Prostate gland (tissue), 2 donors: ENCODE data around the gene STAB1. TPM values are rescaled to one million over a fixed set of nuclear protein-coding genes. Genes with fewer than 3 reads are reported as not detected.
A peak's percentile ranks its signal among the peaks of the same experiment; 100 is the strongest.

Source experiments
- DNase-seq: peaks from one replicate; pipeline ENCODE4 v3.0.0-alpha.2; 2019; ENCODE audit warnings: low spot score
- H3K27ac ChIP-seq, 2 donors: fragments of 200-600 bp; sonication (generic); 2 replicates each; pipeline ENCODE4 v1.5.1; 2017 to 2019
- H3K27me3 ChIP-seq: fragments of 200-600 bp; sonication (generic); replicated peaks from 2 replicates; pipeline ENCODE4 v1.5.1; 2019; ENCODE audit not compliant: insufficient read depth
- H3K36me3 ChIP-seq, 2 donors: fragments of 200-600 bp; sonication (generic); 1 replicate in 1 of 2; 2 replicates in 1 of 2; pipeline versions ENCODE4 v1.5.1 to v1.8.1; 2017 to 2019
- H3K4me1 ChIP-seq: fragments of 200-600 bp; sonication (generic); replicated peaks from 2 replicates; pipeline ENCODE4 v1.5.1; 2019
- H3K4me3 ChIP-seq, 2 donors: fragments of 200-600 bp; sonication (generic); 2 replicates each; pipeline ENCODE4 v1.5.1; 2017 to 2019
- H3K9me3 ChIP-seq: fragments of 200-600 bp; sonication (generic); 2 replicates; pipeline ENCODE4 v1.5.1; 2017
- POLR2A ChIP-seq: fragments of 450-650 bp; IDR thresholded peaks from one replicate; pipeline ENCODE4 v1.6.1; 2016; ENCODE audit warnings: antibody characterized with exemption, mild to moderate bottlenecking
- POLR2AphosphoS5 ChIP-seq: sonication (generic); formaldehyde crosslinking; IDR thresholded peaks from one replicate; pipeline ENCODE4 v1.6.1; 2017; ENCODE audit warnings: antibody characterized with exemption
- WGBS: methylation state at CpG from one replicate; pipeline ENCODE4 v1.1.5; 2018; 5-methylcytosine and 5-hydroxymethylcytosine counted together
- intact Hi-C: fragments of 100-400 bp; cut with DNase I; formaldehyde crosslinking; loops from one replicate; pipeline ENCODE4 v1.14.2; 2022
- total RNA-seq, 2 donors: library from RNA; depleted of rRNA; stranded (reverse); fragments of >200 nt; gene quantifications; one replicate each; pipeline ENCODE4 v1.1.0, GENCODE V29; 2016
- TF ChIP-seq, protein P1 (sequence below), 4 experiments: fragments of 200-600 bp in 2 of 4; fragments of 450-650 bp in 2 of 4; sonication (generic) in 2 of 4; IDR thresholded peaks; 1 replicate in 3 of 4; 2 replicates in 1 of 4; pipeline ENCODE4 v1.5.1; 2016 to 2019; ENCODE audit warnings: antibody characterized with exemption in 4 of 4, mild to moderate bottlenecking in 2 of 4, moderate library complexity in 2 of 4

Gene STAB1
- total RNA-seq, 2 donors from 2014 or later, result 21.8 to 68.6 TPM

DNA sequence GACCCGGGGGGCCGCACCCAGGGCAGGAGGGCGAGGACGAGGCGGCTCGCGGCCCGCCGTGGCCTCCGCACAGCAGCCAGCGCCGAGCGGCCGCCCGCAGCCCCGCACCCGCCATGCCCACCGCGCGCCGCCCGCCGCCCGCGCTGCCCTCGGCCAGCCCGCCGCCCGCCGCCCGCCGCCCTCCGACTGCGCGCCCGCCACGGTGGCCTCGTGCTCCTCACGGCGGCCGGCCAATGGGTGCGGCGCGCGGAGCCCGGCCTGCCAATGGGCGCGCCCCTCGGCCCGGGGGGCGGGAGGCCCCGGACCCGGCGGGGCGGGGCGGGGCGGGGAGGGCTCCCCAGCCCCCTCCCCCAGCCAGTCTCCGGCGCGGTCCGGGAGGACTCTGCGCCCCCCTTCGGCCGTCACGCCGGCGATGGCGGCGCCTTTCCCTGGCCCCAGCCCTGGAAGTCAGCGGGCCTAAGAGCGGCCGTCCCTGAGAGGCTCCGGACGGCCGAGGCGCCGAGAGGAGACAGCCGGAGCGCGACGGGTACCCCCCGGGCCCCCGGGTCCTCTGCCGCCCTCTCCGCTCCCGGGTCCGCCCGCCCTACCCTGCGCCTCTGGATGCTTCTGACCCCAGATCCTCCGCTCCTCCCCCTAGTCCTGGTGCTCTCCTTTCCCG lies 38.6 kb downstream of the STAB1 start, which contains the start of gene NT5DC2:
Gene NT5DC2 (minus strand): TSS at position 235 of the 658 bp plus-strand sequence. CDS start 120 bp downstream, at position 115.
- peak; percentile 62 for DNase-seq
- TF ChIP-seq POLR2A, result peak; percentile 20
- TF ChIP-seq, protein P1, sequence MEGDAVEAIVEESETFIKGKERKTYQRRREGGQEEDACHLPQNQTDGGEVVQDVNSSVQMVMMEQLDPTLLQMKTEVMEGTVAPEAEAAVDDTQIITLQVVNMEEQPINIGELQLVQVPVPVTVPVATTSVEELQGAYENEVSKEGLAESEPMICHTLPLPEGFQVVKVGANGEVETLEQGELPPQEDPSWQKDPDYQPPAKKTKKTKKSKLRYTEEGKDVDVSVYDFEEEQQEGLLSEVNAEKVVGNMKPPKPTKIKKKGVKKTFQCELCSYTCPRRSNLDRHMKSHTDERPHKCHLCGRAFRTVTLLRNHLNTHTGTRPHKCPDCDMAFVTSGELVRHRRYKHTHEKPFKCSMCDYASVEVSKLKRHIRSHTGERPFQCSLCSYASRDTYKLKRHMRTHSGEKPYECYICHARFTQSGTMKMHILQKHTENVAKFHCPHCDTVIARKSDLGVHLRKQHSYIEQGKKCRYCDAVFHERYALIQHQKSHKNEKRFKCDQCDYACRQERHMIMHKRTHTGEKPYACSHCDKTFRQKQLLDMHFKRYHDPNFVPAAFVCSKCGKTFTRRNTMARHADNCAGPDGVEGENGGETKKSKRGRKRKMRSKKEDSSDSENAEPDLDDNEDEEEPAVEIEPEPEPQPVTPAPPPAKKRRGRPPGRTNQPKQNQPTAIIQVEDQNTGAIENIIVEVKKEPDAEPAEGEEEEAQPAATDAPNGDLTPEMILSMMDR (IDR thresholded peaks at IDR 0.05), result no peak
- no peak for TF ChIP-seq POLR2AphosphoS5
- peak within 1 kb of the TSS; percentile 80 to 84 for H3K27ac ChIP-seq
- H3K36me3 ChIP-seq, result no peaks in the 10 kb centered on the region
- H3K27me3 ChIP-seq, result no peaks in the 10 kb centered on the region
- H3K4me1 ChIP-seq, result peaks cover 16% of the 10 kb centered on the region
- WGBS, result 0% methylated on average over 24 of the region's 91 CpGs
- H3K9me3 ChIP-seq, result no peaks in the 10 kb centered on the region
- peak within 1 kb of the TSS; percentile 54 to 56 for H3K4me3 ChIP-seq
- intact Hi-C loops, result loop anchor here (2.0 to 10.0 kb wide), 3 partner anchors 51 to 151 kb away; partner anchors contain the start of genes GNL3 and PBRM1

DNA sequence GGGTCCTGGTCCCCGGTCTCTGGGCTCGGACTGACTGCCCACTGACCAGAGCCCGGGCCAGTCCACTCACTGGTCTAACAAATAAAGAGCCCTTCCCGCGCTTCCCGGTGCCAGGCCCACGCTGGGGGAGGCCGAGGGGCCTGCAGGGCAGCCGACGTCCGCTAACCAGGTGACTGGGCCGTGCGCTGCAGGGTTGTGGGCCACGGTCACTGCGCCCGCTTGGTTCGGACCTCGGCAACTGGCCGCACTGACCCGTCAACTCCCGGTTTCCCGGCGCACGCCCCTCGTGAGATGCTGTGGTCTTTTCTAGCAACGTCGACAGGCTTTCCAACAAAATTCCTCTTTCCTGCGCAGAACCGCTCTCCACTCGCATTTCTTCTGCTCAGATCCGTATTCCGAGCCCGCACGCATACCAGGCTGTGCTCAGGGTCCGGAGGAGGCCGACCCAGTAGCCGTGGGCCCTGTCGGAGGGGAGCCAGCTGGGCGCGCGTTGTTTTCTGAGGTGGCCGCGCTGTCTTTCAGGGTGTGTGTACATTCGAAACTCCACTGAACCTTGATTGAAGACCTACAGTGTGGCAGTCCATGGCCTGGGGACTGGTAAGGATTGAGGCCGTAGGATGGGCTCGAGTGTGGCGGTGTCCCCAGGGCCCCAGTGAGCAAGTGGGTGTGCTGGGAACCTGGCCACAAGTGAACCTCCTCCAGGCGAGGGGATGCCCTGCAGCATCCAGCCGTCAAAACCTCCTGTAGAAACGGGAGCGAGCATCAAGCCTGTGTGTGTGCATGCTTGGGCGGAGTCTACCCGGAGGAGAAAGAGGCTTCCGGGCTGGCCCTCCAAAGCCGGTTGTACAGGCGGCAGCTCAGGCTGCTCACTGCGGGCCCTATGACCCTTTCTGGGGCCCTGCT lies 39.4 kb downstream of the STAB1 start:
- TF ChIP-seq POLR2AphosphoS5 (no peak), POLR2A (no peak)
- TF ChIP-seq, protein P1 (IDR thresholded peaks at IDR 0.05), result no peak
- H3K27me3 ChIP-seq, result no peaks in the 10 kb centered on the region
- peaks cover 20% of the 10 kb centered on the region for H3K4me1 ChIP-seq
- DNase-seq, result no peak
- WGBS, result 23% methylated on average over 40 of the region's 57 CpGs
- H3K27ac ChIP-seq, result peak overlapping the region; percentile 80 to 84
- H3K4me3 ChIP-seq, result peak overlapping the region; percentile 46 to 51
- intact Hi-C loops, result loop anchor here (2.0 to 10.0 kb wide), 3 partner anchors 52 to 150 kb away; partner anchors contain the start of genes GNL3 and PBRM1
- H3K9me3 ChIP-seq, result no peaks in the 10 kb centered on the region
- no peaks in the 10 kb centered on the region for H3K36me3 ChIP-seq

DNA sequence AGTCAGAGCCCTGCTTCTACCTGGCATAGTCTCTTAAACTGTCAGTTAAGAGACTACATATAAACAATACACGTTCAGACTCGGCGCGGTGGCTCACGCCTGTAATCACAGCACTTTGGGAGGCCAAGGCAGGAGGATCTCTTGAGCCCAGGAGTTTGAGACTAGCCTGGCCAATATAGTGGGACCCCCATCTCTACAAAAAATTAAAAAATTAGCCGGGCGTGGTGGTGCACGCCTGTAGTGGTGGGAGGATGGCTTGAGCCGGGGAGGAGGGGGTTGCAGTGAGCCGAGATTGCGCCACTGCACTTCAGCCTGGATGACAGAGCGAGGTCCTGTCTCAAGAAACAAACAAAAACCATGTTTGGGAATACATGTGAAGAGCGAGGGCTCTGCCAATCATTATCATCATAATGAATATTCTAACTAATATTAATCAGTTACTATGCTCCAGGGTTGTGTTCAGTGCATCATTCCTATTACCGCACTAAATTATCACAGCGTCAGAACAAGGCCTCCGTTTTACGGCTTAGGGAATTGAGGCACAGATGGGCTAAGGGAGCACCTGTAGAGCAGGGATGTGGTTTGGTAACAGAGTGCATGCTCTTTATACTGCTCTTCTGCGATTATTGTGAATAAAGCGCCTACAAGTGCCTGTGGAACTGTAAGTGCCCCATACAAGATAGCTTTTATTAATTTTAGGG lies 40.4 kb downstream of the STAB1 start:
- Histone ChIP-seq H3K27me3 (no peaks in the 10 kb centered on the region), H3K27ac (peak overlapping the region in 1 of 2 donors; percentile 80), H3K36me3 (no peaks in the 10 kb centered on the region), H3K4me3 (no peak overlapping the region), H3K9me3 (no peaks in the 10 kb centered on the region), H3K4me1 (peaks cover 23% of the 10 kb centered on the region)
- DNase-seq, result no peak
- WGBS, result 84% methylated on average over 19 of the region's 19 CpGs
- TF ChIP-seq POLR2AphosphoS5 (no peak), POLR2A (no peak)
- TF ChIP-seq, protein P1 (IDR thresholded peaks at IDR 0.05), result no peak
- intact Hi-C loops, result loop anchor here (2.0 to 10.0 kb wide), 2 partner anchors 67 to 149 kb away; partner anchors contain the start of genes GNL3 and PBRM1

DNA sequence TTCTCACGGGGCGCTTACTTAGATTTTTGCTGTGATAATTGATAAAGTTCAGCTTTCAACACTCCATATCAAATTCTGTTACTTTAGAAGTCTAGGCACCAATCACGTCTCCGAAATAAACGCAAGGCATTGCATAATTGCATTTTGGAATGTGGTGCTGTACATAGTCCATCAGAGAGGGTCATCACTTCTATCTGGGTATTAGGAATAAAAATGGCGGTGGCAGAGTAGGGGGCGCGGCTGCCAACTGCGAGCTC lies 40.9 kb downstream of the STAB1 start:
- H3K36me3 ChIP-seq, result no peaks in the 10 kb centered on the region
- H3K9me3 ChIP-seq, result no peaks in the 10 kb centered on the region
- H3K27ac ChIP-seq, result peak overlapping the region in 1 of 2 donors; percentile 80
- 13% methylated on average over 9 of the region's 9 CpGs for WGBS
- no peak for DNase-seq
- peaks cover 23% of the 10 kb centered on the region for H3K4me1 ChIP-seq
- H3K27me3 ChIP-seq, result no peaks in the 10 kb centered on the region
- no peak for TF ChIP-seq POLR2A
- TF ChIP-seq, protein P1 (IDR thresholded peaks at IDR 0.05), result no peak
- no peak for TF ChIP-seq POLR2AphosphoS5
- intact Hi-C loops, result loop anchor here (10.0 kb wide), 1 partner anchor 149 kb away; the partner anchor contains the start of genes GNL3 and PBRM1
- no peak overlapping the region for H3K4me3 ChIP-seq
